HEK293T (cell line): ENCODE measurements around the gene KCNMA1.

Experiments used
- CTCF ChIA-PET: fragments of 350-600 bp; formaldehyde crosslinking; extraction: SDS; loops from one replicate; lab custom pipeline; 2021; ENCODE audit warnings: antibody characterized with exemption, inconsistent platforms; lab: Yijun Ruan, JAX
- POLR2A ChIA-PET: fragments of 350-600 bp; formaldehyde crosslinking; extraction: SDS; loops from one replicate; lab custom pipeline; 2020; ENCODE audit warnings: antibody characterized with exemption, inconsistent platforms; lab: Yijun Ruan, JAX
- DNase-seq: peaks from one replicate; pipeline ENCODE4 v3.0.0; 2012; ENCODE audit warnings: mixed read lengths; ENCODE audit errors: extremely low spot score
- ARNT ChIP-seq: fragments of 450-650 bp; IDR thresholded peaks from 2 replicates; pipeline ENCODE4 v1.6.1; 2017; ENCODE audit warnings: mild to moderate bottlenecking
- BHLHE40 ChIP-seq: fragments of 450-650 bp; IDR thresholded peaks from 2 replicates; pipeline ENCODE4 v1.6.1; 2016; ENCODE audit warnings: mild to moderate bottlenecking, moderate library complexity, borderline replicate concordance
- CTBP1 ChIP-seq: fragments of 450-650 bp; IDR thresholded peaks from 2 replicates; pipeline ENCODE4 v1.6.1; 2016; ENCODE audit warnings: borderline replicate concordance
- ELF4 ChIP-seq: fragments of 450-650 bp; IDR thresholded peaks from 2 replicates; pipeline ENCODE4 v1.6.1; 2017; ENCODE audit warnings: antibody characterized with exemption
- FOXA1 ChIP-seq: fragments of 450-650 bp; IDR thresholded peaks from 2 replicates; pipeline ENCODE4 v1.6.1; 2016; ENCODE audit warnings: mild to moderate bottlenecking
- FOXK2 ChIP-seq: fragments of 450-650 bp; IDR thresholded peaks from 2 replicates; pipeline ENCODE4 v1.6.1; 2016; ENCODE audit warnings: mild to moderate bottlenecking
- FOXM1 ChIP-seq: fragments of 450-650 bp; IDR thresholded peaks from 2 replicates; pipeline ENCODE4 v1.6.1; 2017; ENCODE audit warnings: mild to moderate bottlenecking, borderline replicate concordance
- HDGF ChIP-seq: fragments of 450-650 bp; IDR thresholded peaks from 2 replicates; pipeline ENCODE4 v1.6.1; 2017; ENCODE audit warnings: antibody characterized with exemption, borderline replicate concordance
- L3MBTL2 ChIP-seq: fragments of 450-650 bp; conservative IDR thresholded peaks from 2 replicates; pipeline ENCODE4 v1.6.1; 2016; ENCODE audit warnings: mild to moderate bottlenecking
- LEF1 ChIP-seq: fragments of 450-650 bp; IDR thresholded peaks from 2 replicates; pipeline ENCODE4 v1.6.1; 2017; ENCODE audit warnings: mild to moderate bottlenecking, borderline replicate concordance
- NFRKB ChIP-seq: fragments of 450-650 bp; IDR thresholded peaks from 2 replicates; pipeline ENCODE4 v1.6.1; 2016; ENCODE audit warnings: mild to moderate bottlenecking, moderate library complexity
- SP1 ChIP-seq: fragments of 450-650 bp; IDR thresholded peaks from 2 replicates; pipeline ENCODE4 v1.6.1; 2017
- SUZ12 ChIP-seq: fragments of 450-650 bp; IDR thresholded peaks from 2 replicates; pipeline ENCODE4 v1.6.1; 2016; ENCODE audit warnings: mild to moderate bottlenecking
- TARDBP ChIP-seq: fragments of 450-650 bp; IDR thresholded peaks from 2 replicates; pipeline ENCODE4 v1.6.1; 2016
- ZNF384 ChIP-seq: fragments of 450-650 bp; IDR thresholded peaks from 2 replicates; pipeline ENCODE4 v1.6.1; 2016
- TF ChIP-seq, protein P1 (sequence below): fragments of 450-650 bp; IDR thresholded peaks from 2 replicates; pipeline ENCODE4 v1.6.1; 2016

Gene KCNMA1

DNA sequence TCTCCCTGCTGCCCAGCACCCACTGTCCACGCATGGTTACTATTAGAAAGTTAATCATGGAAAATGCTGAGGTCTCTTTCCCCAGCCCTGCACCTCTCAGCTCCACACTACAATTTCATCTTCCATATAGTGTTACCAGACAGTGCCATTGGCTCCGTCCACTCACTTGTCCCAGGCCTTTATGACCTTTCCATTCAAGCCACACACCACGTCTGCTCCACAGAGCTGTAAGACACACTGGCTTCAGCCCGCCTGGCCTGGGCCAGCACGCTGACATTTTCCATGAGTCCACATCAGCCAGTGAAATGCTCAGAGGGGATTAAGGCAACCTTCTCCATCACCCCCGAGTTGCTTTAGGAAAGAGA lies 118.7 kb downstream of the KCNMA1 start:
- TF ChIP-seq BHLHE40 (no peak), FOXM1 (no peak), L3MBTL2 (no peak), TARDBP (no peak)
- TF ChIP-seq, protein P1, sequence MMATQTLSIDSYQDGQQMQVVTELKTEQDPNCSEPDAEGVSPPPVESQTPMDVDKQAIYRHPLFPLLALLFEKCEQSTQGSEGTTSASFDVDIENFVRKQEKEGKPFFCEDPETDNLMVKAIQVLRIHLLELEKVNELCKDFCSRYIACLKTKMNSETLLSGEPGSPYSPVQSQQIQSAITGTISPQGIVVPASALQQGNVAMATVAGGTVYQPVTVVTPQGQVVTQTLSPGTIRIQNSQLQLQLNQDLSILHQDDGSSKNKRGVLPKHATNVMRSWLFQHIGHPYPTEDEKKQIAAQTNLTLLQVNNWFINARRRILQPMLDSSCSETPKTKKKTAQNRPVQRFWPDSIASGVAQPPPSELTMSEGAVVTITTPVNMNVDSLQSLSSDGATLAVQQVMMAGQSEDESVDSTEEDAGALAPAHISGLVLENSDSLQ = no peak
- POLR2A ChIA-PET = no interaction called here
- DNase-seq = no peak
- CTCF ChIA-PET = no interaction called here

DNA sequence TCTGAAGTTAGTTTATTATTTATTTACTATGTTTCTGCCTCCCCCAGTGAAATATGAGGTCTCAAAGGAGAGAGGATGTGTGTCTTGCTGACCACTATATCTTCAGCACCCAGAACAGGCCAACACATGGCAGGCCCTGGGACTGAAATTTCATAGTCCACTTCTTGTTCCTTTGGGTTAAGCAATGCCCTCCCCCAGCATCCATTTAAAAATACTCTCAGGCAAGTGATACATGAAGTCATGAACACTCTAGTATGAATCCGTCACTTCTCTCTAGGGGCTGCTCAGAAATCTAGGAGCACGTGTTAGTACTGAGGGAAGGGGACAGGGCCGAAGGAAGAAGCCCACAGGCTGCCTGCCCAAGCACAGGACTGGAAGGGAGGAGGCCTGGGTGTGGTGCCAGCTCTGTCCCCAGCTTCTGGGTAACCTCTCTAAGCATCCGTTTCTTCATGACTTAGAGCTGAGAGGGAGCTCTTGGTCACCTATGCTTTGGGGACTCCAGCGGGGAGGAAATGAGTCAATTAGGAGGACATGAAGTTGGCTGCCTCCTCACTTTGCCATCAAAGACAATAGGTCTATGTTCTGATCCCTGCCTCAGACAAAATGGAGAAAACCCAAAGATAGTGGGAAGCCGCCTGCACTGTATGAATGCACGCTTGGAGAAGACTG lies 119.2 kb downstream of the KCNMA1 start:
- CTCF ChIA-PET = no interaction called here
- DNase-seq = no peak
- POLR2A ChIA-PET = no interaction called here
- no peak for TF ChIP-seq SP1
- no peak for TF ChIP-seq TARDBP
- TF ChIP-seq SUZ12 = no peak
- no peak for TF ChIP-seq ELF4
- TF ChIP-seq LEF1 = no peak
- TF ChIP-seq, protein P1 = no peak
- TF ChIP-seq FOXK2 = no peak
- TF ChIP-seq ARNT = no peak
- no peak for TF ChIP-seq HDGF
- TF ChIP-seq CTBP1 = no peak
- no peak for TF ChIP-seq FOXM1
- TF ChIP-seq ZNF384 = no peak
- TF ChIP-seq NFRKB = no peak
- no peak for TF ChIP-seq L3MBTL2

DNA sequence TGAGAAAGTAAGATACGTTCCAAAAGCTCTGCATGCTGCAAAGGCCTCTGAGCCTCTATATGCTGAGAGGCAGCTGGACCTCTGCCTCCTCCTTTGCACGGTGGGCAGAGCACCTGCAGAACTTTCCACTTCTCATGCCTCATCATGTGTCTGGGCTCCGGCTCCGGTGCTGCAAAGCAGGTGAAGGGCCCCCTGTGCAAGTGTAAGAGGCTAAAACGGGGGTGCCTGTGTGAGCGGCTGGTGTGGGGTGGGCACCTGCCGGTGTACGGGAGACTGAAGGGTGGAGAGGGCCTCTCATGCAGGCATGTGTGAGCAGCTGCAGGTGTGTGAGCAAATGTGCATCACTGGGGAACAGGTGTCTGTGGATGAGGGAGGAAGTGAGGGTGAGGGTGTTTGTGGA lies 121.0 kb downstream of the KCNMA1 start:
- ChIA-PET CTCF (no interaction called here), POLR2A (no interaction called here)
- DNase-seq = no peak
- no peak for TF ChIP-seq HDGF

DNA sequence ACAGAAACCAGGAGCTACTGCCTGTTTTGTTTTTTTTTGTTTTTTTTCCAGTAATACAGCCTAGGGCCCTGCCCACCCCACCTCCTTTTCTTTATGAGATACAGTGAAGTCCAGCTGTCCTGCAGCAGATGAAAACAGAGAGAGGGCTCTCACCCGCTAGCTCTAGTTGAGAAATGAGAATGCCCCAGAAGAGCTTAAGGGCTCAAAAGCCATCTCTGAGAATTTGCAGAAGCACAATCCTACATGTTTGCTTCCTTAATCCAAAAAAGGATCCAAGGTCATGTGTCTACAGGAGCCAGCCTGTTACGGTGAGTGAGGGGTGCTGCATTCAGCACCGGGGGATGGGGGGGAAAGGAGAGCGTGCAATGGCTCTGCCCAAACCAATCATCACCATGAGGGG lies 122.7 kb downstream of the KCNMA1 start:
- TF ChIP-seq BHLHE40 = no peak
- no peak for TF ChIP-seq ELF4
- no peak for TF ChIP-seq NFRKB
- no peak for TF ChIP-seq SP1
- no peak for TF ChIP-seq LEF1
- no peak for TF ChIP-seq HDGF
- no peak for TF ChIP-seq ARNT
- TF ChIP-seq CTBP1 = no peak
- TF ChIP-seq, protein P1 = no peak
- TF ChIP-seq FOXM1 = no peak
- no peak for TF ChIP-seq ZNF384
- TF ChIP-seq L3MBTL2 = no peak
- no peak for TF ChIP-seq FOXA1
- no peak for TF ChIP-seq FOXK2
- TF ChIP-seq SUZ12 = no peak
- no peak for TF ChIP-seq TARDBP
- DNase-seq = no peak
- CTCF ChIA-PET = no interaction called here
- POLR2A ChIA-PET = interaction anchor here (0.6 kb wide), 1 partner anchor 1609 kb away, joined by 5 read pairs; no protein-coding TSS in a partner anchor

DNA sequence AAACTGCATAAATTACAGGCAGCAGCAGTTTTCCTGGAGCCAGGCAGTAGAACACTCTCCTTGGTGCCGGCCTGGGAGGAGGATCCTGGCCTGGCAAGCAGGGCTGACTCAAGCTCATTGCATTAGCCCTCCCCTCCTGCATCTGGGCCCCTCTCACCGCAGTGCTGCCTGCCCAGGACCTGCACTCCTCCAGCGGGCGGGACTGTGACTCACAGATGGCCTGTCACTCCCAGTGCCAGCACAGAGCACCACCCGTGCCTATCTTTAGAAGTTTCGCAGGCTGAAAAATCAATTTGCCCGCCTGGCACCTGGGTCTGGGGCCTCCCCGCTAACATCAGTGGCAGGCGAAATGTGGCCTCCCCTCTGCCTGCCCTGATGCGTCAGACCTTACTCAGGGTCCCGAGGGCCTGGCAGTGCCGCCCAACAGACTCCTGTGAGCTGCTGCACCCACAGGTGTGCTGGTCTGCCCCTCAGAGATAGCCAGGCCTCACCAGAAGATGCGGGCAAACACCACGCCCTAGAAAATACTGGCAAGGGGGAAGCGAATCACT lies 123.8 kb downstream of the KCNMA1 start:
- no peak for DNase-seq

DNA sequence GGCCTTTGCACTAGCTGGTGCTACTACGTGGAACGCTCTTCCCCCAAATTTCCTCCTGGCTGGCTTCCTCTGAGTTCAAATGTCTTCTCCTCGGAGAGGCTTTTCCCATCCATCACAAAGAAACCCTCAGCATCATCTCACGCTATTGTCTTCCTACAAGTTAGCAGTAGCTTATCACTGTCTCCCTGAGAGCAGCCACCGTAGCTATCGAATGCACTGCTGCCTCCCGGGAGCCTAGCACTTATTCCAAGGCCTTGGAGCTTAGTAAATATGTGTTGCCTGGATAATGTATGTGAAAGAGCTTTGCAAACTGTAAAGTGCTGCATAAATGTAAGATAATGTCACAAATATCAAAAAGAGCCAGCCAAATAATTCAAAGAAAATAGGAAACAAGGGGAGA lies 124.4 kb downstream of the KCNMA1 start:
- DNase-seq = no peak
- CTCF ChIA-PET = interaction anchor here (1.3 kb wide), 1 partner anchor 10 kb away, joined by 3 read pairs; no protein-coding TSS in a partner anchor
- POLR2A ChIA-PET = no interaction called here
- TF ChIP-seq FOXK2 = no peak
- no peak for TF ChIP-seq ELF4
- TF ChIP-seq BHLHE40 = no peak
- TF ChIP-seq L3MBTL2 = no peak
- no peak for TF ChIP-seq CTBP1
- TF ChIP-seq FOXM1 = no peak
- no peak for TF ChIP-seq SP1
- TF ChIP-seq ZNF384 = no peak
- TF ChIP-seq SUZ12 = no peak
- TF ChIP-seq LEF1 = no peak
- TF ChIP-seq NFRKB = no peak
- TF ChIP-seq FOXA1 = no peak

More for the DNA sequence above, 123.8 kb downstream of the KCNMA1 start:
- CTCF ChIA-PET = interaction anchor here (1.3 kb wide), 1 partner anchor 9 kb away, joined by 3 read pairs; no protein-coding TSS in a partner anchor
- POLR2A ChIA-PET = no interaction called here
- no peak for TF ChIP-seq LEF1
- no peak for TF ChIP-seq ELF4
- TF ChIP-seq BHLHE40 = no peak
- TF ChIP-seq ZNF384 = no peak
- no peak for TF ChIP-seq NFRKB
- no peak for TF ChIP-seq ARNT
- TF ChIP-seq FOXM1 = no peak
- TF ChIP-seq SUZ12 = no peak
- TF ChIP-seq TARDBP = no peak
- TF ChIP-seq SP1 = no peak

DNA sequence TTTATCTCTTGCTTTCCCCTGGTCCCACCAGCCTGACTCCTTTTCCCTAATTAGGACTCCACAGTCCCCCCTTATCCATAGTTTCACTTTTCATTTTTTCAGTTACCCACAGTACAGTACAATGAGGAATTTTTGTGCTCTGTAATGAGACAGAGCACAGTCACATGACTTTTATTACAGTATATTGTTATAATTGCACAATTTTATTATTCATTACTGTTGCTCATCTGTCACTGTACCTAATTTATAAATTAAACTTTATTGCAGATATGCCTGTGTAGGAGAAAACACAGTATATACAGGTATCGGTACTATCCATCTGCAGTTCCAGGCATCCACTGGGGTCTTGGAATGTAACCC lies 125.4 kb downstream of the KCNMA1 start:
- DNase-seq = no peak
- CTCF ChIA-PET = interaction anchor here (1.0 kb wide), 1 partner anchor 10 kb away, joined by 3 read pairs; no protein-coding TSS in a partner anchor
- POLR2A ChIA-PET = no interaction called here
- TF ChIP-seq L3MBTL2 (no peak), FOXM1 (no peak), HDGF (no peak), CTBP1 (no peak), ZNF384 (no peak), TARDBP (no peak), ELF4 (no peak), FOXA1 (no peak), SUZ12 (no peak), ARNT (no peak), SP1 (no peak), BHLHE40 (no peak), FOXK2 (no peak), LEF1 (no peak)
- TF ChIP-seq, protein P1 = no peak
